ENCODE results near the gene PTPN14.
"Not testable (repeated sequence)": the region's sequence is repeated elsewhere in the genome, so short reads cannot be mapped to it uniquely, and the experiment has no call there.

Gene PTPN14

DNA sequence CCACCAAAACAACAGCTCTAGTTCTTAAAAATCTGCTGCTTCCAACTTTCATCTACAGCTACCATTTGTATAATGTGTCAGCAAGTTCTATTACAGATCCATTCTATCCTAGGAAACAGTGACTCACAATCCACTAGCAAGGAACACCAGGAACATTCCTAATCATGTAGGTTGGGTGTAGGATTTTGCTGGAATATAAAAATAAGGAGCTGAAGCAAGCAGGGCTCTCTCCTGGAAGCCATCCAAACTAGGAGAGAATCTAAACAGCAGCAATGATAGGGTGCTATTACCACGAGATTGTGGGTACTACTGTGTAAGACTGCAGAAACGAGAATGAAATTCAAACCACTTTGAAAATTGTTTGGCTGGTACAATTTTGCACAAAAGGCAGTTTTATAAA is 135.0 kb downstream of the PTPN14 start:
- peaks cover 2% of the 10 kb centered on the region for H3K27me3 Mint-ChIP-seq
- no peak overlapping the region for H3K27ac Mint-ChIP-seq
- no peaks in the 10 kb centered on the region for H3K4me1 Mint-ChIP-seq
- ATAC-seq, result no peak
- H3K36me3 Mint-ChIP-seq, result no peaks in the 10 kb centered on the region
- no peaks in the 10 kb centered on the region for H3K9me3 Mint-ChIP-seq
- H3K4me3 Mint-ChIP-seq, result no peak overlapping the region

DNA sequence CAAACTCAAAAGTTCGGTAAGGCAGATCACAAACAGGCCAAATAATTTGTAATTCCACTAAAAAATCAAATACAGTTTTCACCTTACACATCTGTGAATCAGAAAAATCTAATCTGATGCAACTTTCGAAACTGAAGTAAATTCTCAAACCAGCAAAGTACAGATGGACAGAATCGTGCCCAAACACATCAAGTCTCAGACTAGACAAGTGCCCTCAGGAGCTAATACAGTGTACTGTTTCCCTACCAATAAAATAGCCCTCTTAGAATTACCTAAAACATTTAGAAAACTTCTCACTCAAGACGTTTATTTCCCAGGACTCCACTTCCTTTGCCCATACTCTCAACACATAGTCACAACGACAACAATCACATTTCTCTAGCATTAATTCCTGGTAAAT is 136.3 kb downstream of the PTPN14 start:
- no peak for ATAC-seq
- no peaks in the 10 kb centered on the region for H3K9me3 Mint-ChIP-seq
- no peaks in the 10 kb centered on the region for H3K4me1 Mint-ChIP-seq
- H3K27ac Mint-ChIP-seq, result no peak overlapping the region
- no peaks in the 10 kb centered on the region for H3K36me3 Mint-ChIP-seq
- H3K4me3 Mint-ChIP-seq, result no peak overlapping the region
- H3K27me3 Mint-ChIP-seq, result no peaks in the 10 kb centered on the region

- Mint-ChIP-seq H3K9me3 (no peaks in the 10 kb centered on the region), H3K36me3 (no peaks in the 10 kb centered on the region), H3K27me3 (no peaks in the 10 kb centered on the region), H3K4me3 (no peak overlapping the region), H3K27ac (no peak overlapping the region), H3K4me1 (no peaks in the 10 kb centered on the region)
- no peak for ATAC-seq
Measured at GRCh38 chr1:214414691-214415090, 136.7 kb downstream of the PTPN14 start.

DNA sequence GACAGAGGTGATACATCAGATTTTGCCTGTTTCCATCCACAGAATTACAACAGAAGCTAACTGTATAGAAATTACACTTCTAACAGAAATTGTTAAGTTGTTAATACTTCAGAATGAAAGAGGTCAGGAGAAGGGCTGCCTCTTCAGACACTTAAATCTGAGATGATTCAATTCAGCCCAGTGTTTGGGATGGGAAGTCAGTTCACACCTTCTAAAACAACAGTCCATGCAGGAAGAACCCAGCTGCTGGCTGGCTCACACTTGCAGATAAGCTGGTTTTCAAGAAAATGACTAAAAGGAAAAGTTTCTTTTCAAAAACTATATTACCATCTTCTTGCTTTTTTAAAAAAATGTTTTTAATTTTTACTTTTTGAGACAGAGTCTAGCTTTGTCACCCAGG is 138.1 kb downstream of the PTPN14 start:
- no peak overlapping the region for H3K4me3 Mint-ChIP-seq
- H3K36me3 Mint-ChIP-seq, result no peaks in the 10 kb centered on the region
- H3K4me1 Mint-ChIP-seq, result no peaks in the 10 kb centered on the region
- no peaks in the 10 kb centered on the region for H3K9me3 Mint-ChIP-seq
- no peak overlapping the region for H3K27ac Mint-ChIP-seq
- no peak for ATAC-seq
- no peaks in the 10 kb centered on the region for H3K27me3 Mint-ChIP-seq

DNA sequence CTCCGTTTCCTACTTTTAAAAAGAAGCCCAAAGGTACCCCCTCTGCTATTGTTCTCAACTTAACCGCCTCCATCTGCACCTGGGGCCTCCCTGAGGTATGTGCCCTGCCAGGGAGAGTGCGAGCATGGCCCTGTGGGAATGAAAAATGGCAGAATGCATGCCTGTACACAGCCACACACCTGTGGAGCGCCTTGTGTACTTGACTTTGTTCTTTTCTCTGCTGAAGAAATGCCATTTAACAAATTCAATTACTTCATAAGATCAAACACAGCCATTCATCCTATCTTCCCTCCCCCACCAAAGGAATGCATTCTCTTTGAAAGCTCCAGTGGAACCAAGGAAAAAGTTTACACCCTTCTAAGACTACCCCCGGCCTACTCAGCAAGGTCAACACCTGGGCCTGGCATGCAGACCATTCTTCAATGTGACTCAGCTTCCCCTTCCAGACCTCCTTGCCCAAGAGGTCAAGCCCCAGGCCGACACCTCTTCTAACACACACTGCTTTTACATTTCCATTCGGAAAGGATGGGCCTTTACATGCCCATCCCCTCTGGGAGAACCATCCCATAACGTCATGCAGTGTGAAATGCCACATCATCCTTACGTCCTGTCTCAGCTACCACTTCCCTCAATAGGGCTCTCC is 146.7 kb downstream of the PTPN14 start:
- Mint-ChIP-seq H3K27ac (no peak overlapping the region), H3K27me3 (peaks cover 4% of the 10 kb centered on the region), H3K9me3 (peaks cover 2% of the 10 kb centered on the region), H3K4me1 (no peaks in the 10 kb centered on the region), H3K36me3 (no peaks in the 10 kb centered on the region), H3K4me3 (no peak overlapping the region)
- no peak for ATAC-seq

- Mint-ChIP-seq H3K27ac (no peak overlapping the region), H3K4me3 (no peak overlapping the region), H3K27me3 (peaks cover 10% of the 10 kb centered on the region), H3K4me1 (no peaks in the 10 kb centered on the region), H3K36me3 (no peaks in the 10 kb centered on the region), H3K9me3 (peaks cover 2% of the 10 kb centered on the region)
- no peak for ATAC-seq
Measured at GRCh38 chr1:214404154-214404553, 147.2 kb downstream of the PTPN14 start.

DNA sequence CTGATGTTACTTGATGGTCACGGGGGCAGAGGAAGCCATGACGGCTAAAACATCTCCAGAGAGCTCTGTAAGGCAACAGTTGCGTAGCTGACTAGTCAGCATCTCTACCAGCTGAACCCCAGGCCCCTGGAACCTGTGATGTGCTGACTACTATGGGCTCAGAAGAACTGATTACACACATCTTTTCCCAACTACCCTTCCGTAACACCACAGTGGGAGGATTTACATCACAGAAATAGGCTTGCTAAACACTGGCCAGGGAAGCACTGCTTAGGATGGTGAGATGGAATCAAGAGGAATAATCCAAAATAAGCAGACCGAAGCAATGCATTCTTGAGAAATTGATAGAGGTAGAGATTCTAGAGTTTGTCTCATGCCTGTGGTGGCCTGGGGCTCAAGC is 148.0 kb downstream of the PTPN14 start:
- no peaks in the 10 kb centered on the region for H3K4me1 Mint-ChIP-seq
- peaks cover 13% of the 10 kb centered on the region for H3K27me3 Mint-ChIP-seq
- H3K4me3 Mint-ChIP-seq, result no peak overlapping the region
- no peak for ATAC-seq
- no peaks in the 10 kb centered on the region for H3K36me3 Mint-ChIP-seq
- peaks cover 2% of the 10 kb centered on the region for H3K9me3 Mint-ChIP-seq
- no peak overlapping the region for H3K27ac Mint-ChIP-seq

GRCh38 chr1:214402613-214403083 is 148.8 kb downstream of the PTPN14 start:
- H3K27me3 Mint-ChIP-seq, result peaks cover 13% of the 10 kb centered on the region
- no peak overlapping the region for H3K4me3 Mint-ChIP-seq
- peaks cover 2% of the 10 kb centered on the region for H3K9me3 Mint-ChIP-seq
- H3K36me3 Mint-ChIP-seq, result no peaks in the 10 kb centered on the region
- ATAC-seq, result no peak
- no peaks in the 10 kb centered on the region for H3K4me1 Mint-ChIP-seq
- H3K27ac Mint-ChIP-seq, result no peak overlapping the region

GRCh38 chr1:214401666-214402065 is 149.7 kb downstream of the PTPN14 start:
- peaks cover 2% of the 10 kb centered on the region for H3K9me3 Mint-ChIP-seq
- H3K36me3 Mint-ChIP-seq, result no peaks in the 10 kb centered on the region
- no peak overlapping the region for H3K4me3 Mint-ChIP-seq
- no peak for ATAC-seq
- H3K27me3 Mint-ChIP-seq, result peaks cover 13% of the 10 kb centered on the region
- H3K27ac Mint-ChIP-seq, result no peak overlapping the region
- H3K4me1 Mint-ChIP-seq, result no peaks in the 10 kb centered on the region

- ATAC-seq, result no peak
- no peak overlapping the region for H3K27ac Mint-ChIP-seq
- H3K27me3 Mint-ChIP-seq, result peaks cover 13% of the 10 kb centered on the region
- no peaks in the 10 kb centered on the region for H3K36me3 Mint-ChIP-seq
- H3K4me1 Mint-ChIP-seq, result no peaks in the 10 kb centered on the region
- H3K4me3 Mint-ChIP-seq, result no peak overlapping the region
- H3K9me3 Mint-ChIP-seq, result peaks cover 2% of the 10 kb centered on the region
Measured at GRCh38 chr1:214400131-214400530, 151.3 kb downstream of the PTPN14 start.

DNA sequence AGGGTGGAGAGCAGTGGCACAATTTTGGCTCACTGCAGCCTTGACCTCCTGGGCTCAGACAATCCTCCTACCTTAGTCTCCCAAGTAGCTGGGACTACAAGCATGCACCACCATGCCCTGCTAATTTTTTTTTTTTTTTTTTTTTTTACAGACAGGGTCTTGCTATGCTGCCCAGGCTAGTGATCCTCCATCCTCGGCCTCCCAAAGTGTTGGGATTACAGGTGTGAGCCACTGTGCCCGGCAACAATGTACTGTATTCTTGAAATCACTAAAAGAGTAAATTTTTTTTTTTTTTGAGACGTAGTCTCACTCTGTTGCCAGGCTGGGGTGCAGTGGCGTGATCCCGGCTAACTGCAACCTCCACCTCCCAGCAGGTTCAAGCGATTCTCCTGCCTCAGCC is 152.9 kb downstream of the PTPN14 start:
- no peak overlapping the region for H3K27ac Mint-ChIP-seq
- H3K4me3 Mint-ChIP-seq, result no peak overlapping the region

GRCh38 chr1:214397497-214397896 is 153.9 kb downstream of the PTPN14 start:
- no peaks in the 10 kb centered on the region for H3K36me3 Mint-ChIP-seq
- no peaks in the 10 kb centered on the region for H3K9me3 Mint-ChIP-seq
- no peak overlapping the region for H3K27ac Mint-ChIP-seq
- H3K4me3 Mint-ChIP-seq, result no peak overlapping the region
- peaks cover 13% of the 10 kb centered on the region for H3K27me3 Mint-ChIP-seq
- no peaks in the 10 kb centered on the region for H3K4me1 Mint-ChIP-seq
- no peak for ATAC-seq

More for the DNA sequence above, 152.9 kb downstream of the PTPN14 start:
- Mint-ChIP-seq H3K36me3 (no peaks in the 10 kb centered on the region), H3K4me1 (no peaks in the 10 kb centered on the region), H3K27me3 (peaks cover 13% of the 10 kb centered on the region), H3K9me3 (no peaks in the 10 kb centered on the region)
- ATAC-seq, result no peak

DNA sequence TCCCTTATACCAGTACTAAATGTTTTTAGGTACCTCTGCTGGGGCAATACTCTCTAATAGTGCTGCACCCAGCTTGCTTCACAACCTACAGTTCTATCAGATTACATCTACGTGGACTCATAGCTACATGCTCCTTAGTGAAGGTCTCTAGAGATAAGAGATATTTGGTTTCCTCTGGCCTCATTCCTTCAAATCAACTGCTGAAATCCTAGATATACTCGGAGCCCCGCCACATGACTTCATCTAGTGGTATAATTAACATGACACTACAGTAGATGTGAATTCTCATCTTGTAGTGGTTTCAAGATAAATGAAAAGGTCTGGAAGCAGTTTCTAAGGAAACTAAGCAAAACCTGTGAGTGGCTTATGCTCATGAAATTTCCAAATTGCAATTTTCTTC is 155.1 kb downstream of the PTPN14 start:
- Mint-ChIP-seq H3K27ac (no peak overlapping the region), H3K4me1 (no peaks in the 10 kb centered on the region), H3K4me3 (no peak overlapping the region), H3K27me3 (peaks cover 13% of the 10 kb centered on the region), H3K9me3 (no peaks in the 10 kb centered on the region), H3K36me3 (no peaks in the 10 kb centered on the region)
- ATAC-seq, result no peak

GRCh38 chr1:214394569-214394968 is 156.8 kb downstream of the PTPN14 start:
- not testable (repeated sequence) for ATAC-seq, H3K4me1 Mint-ChIP-seq, H3K4me3 Mint-ChIP-seq, H3K27ac Mint-ChIP-seq, H3K27me3 Mint-ChIP-seq, H3K9me3 Mint-ChIP-seq, H3K36me3 Mint-ChIP-seq

DNA sequence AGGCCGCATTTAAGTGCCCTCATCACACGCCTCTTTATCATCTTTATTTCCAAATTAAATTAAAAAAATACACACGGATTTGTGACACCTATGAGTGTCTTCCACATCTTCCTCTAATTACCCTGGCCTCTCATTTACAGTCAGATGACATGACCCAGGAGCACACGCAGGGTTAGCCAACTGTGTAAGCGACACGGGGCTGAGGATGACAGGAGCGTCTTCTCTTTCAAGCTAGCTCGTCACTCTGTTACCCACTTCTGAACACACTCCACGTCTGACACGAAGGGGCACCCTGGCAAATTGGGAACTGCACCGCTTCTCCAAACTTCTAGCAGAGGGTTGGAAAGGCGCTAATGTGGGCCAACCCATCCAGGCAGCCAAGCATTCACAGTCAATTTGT is 158.3 kb downstream of the PTPN14 start:
- ATAC-seq, result no peak
- no peaks in the 10 kb centered on the region for H3K9me3 Mint-ChIP-seq
- no peak overlapping the region for H3K27ac Mint-ChIP-seq
- no peaks in the 10 kb centered on the region for H3K27me3 Mint-ChIP-seq
- H3K4me1 Mint-ChIP-seq, result no peaks in the 10 kb centered on the region
- no peak overlapping the region for H3K4me3 Mint-ChIP-seq
- H3K36me3 Mint-ChIP-seq, result no peaks in the 10 kb centered on the region

DNA sequence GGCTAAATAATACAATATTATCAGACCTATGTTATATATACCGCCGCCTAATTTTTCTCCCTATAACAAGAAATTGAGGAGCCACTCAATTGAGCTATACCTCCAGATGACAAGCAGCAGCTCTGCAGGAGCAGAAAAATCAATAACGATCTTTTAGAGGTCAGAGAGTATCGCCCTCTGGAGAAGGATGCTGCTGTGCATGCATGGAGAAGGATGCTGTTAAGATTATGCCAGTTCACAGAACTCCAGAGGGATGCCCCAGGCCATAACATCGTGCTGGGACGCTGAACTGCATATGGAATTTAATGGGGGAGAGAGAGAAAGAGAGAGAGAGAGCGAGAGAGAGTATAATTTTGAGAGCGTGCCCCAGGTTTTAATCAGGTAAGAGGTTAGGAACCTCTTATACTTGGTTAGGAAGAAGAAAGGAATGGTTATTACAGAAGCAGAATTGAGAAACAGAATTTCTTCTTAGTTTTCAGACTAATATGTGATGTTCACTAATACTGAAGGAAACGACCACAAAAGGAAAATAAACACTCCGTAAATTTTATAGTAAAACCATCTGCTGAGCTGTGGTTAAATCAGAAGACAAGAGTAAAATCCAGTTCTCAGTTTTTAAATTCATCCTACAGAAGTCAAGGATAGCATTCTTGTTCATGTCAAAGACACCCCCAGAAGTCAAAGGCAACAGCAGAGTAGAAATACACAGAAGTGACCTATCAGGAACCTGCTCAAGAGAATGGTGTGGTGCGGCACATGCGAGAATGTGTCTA is 159.3 kb downstream of the PTPN14 start:
- Mint-ChIP-seq H3K27ac (no peak overlapping the region), H3K4me3 (no peak overlapping the region), H3K36me3 (no peaks in the 10 kb centered on the region), H3K9me3 (no peaks in the 10 kb centered on the region), H3K4me1 (no peaks in the 10 kb centered on the region), H3K27me3 (no peaks in the 10 kb centered on the region)
- no peak for ATAC-seq

Data from stimulated activated memory B cell treated with anti-CD40 and anti-IgM and Interleukin-4, amounts not matched to agents 10 μg/mL and 1 μg/mL and 100 μg/mL, for 72 hours (primary cell).